Body of pancreas (tissue), 4 donors: Measurements from ENCODE around the gene PRR20C. TPM values are rescaled to one million over a fixed set of nuclear protein-coding genes. Genes with fewer than 3 reads are reported as not detected.
"Not testable (repeated sequence)": the region's sequence is repeated elsewhere in the genome, so short reads cannot be mapped to it uniquely, and the experiment has no call there.

Source experiments
- ATAC-seq: fragments of 150-250 bp; one replicate; pipeline ENCODE4 v1.9.1; 2016
- DNase-seq, 4 donors: peaks; one replicate each; pipeline ENCODE4 v3.0.0-alpha.2; 2019
- H3K27ac ChIP-seq, 4 donors: fragments of 200-600 bp; sonication (generic); 1 replicate in 3 of 4; 2 replicates in 1 of 4; pipeline versions ENCODE4 v1.5.1 to v1.6.1; 2016 to 2019; ENCODE audit warnings: mild to moderate bottlenecking in 1 of 4, mixed read lengths in 1 of 4, moderate library complexity in 1 of 4
- H3K27me3 ChIP-seq, 2 donors: fragments of 200-600 bp; sonication (generic); one replicate each; pipeline ENCODE4 v1.6.0; 2016; ENCODE audit warnings: mild to moderate bottlenecking in 1 of 2
- H3K36me3 ChIP-seq, 2 donors: fragments of 200-600 bp; sonication (generic); replicated peaks in 1 of 2; 2 replicates each; pipeline ENCODE4 v1.5.1; 2016; ENCODE audit warnings: low read depth in 2 of 2; ENCODE audit not compliant: insufficient read depth in 1 of 2
- H3K4me1 ChIP-seq: fragments of 200-600 bp; sonication (generic); one replicate; pipeline ENCODE4 v1.6.0; 2016
- H3K4me3 ChIP-seq, 2 donors: fragments of 200-600 bp; sonication (generic); 1 replicate in 1 of 2; 2 replicates in 1 of 2; pipeline ENCODE4 v1.5.1; 2016 to 2019
- H3K9me3 ChIP-seq, 3 donors: fragments of 200-600 bp; sonication (generic); 1 replicate in 2 of 3; 2 replicates in 1 of 3; pipeline ENCODE4 v1.5.1; 2016
- CTCF ChIP-seq, 7 experiments: fragments of 450-650 bp in 4 of 7; fragments of 200-600 bp in 3 of 7; sonication (generic) in 3 of 7; IDR thresholded peaks; one replicate each; pipeline ENCODE4 v1.5.1; 2016 to 2019; ENCODE audit warnings: antibody characterized with exemption in 7 of 7
- POLR2A ChIP-seq, 3 donors: fragments of 450-650 bp; IDR thresholded peaks; one replicate each; pipeline ENCODE4 v1.6.1; 2016; ENCODE audit warnings: antibody characterized with exemption in 3 of 3, mild to moderate bottlenecking in 2 of 3
- WGBS, 2 donors: methylation state at CpG; one replicate each; pipeline ENCODE4 v1.1.5; 2017; 5-methylcytosine and 5-hydroxymethylcytosine counted together
- intact Hi-C: fragments of 100-400 bp; cut with DNase I; formaldehyde crosslinking; loops from one replicate; pipeline ENCODE4 v1.15.1; 2023
- total RNA-seq, 2 donors: library from RNA; depleted of rRNA; stranded (reverse); fragments of >200 nt; gene quantifications; one replicate each; pipeline ENCODE4 v1.1.0, GENCODE V29; 2016

PRR20C gene
- total RNA-seq, 2 donors from 2014 or later: not detected

GRCh38 chr13:57137585-57137984, 16.3 kb upstream of the PRR20C start:
- TF ChIP-seq POLR2A (IDR thresholded peaks at IDR 0.05) (no peak), CTCF (IDR thresholded peaks at IDR 0.05) (no peak)
- no peak overlapping the region for H3K27ac ChIP-seq
- H3K4me1 ChIP-seq: no peaks in the 10 kb centered on the region
- no peak for DNase-seq
- no peak overlapping the region for H3K4me3 ChIP-seq
- no peaks in the 10 kb centered on the region for H3K36me3 ChIP-seq
- ATAC-seq: no peak
- intact Hi-C loops: no loop called here
- 28 to 33% methylated on average over 4 of the region's 4 CpGs for WGBS, 2 donors
- no peaks in the 10 kb centered on the region for H3K9me3 ChIP-seq
- no peaks in the 10 kb centered on the region for H3K27me3 ChIP-seq

- no peak for DNase-seq
- no peak for TF ChIP-seq POLR2A (IDR thresholded peaks at IDR 0.05)
- no peak for TF ChIP-seq CTCF (IDR thresholded peaks at IDR 0.05)
- H3K4me1 ChIP-seq: no peaks in the 10 kb centered on the region
- 63 to 75% methylated on average over 5 of the region's 5 CpGs for WGBS, 2 donors
- H3K9me3 ChIP-seq: no peaks in the 10 kb centered on the region
- H3K27ac ChIP-seq: no peak overlapping the region
- H3K27me3 ChIP-seq: no peaks in the 10 kb centered on the region
- no peak for ATAC-seq
- H3K36me3 ChIP-seq: no peaks in the 10 kb centered on the region
- intact Hi-C loops: no loop called here
- no peak overlapping the region for H3K4me3 ChIP-seq
Measured at GRCh38 chr13:57138988-57139387, 14.9 kb upstream of the PRR20C start.

GRCh38 chr13:57139781-57140180, 14.1 kb upstream of the PRR20C start:
- H3K27ac ChIP-seq, H3K4me3 ChIP-seq, DNase-seq, intact Hi-C loops, ATAC-seq, H3K36me3 ChIP-seq, H3K9me3 ChIP-seq, H3K27me3 ChIP-seq, H3K4me1 ChIP-seq: not testable (repeated sequence)
- WGBS, 2 donors: no CpG with 5 or more reads among the region's 18 CpGs

DNA sequence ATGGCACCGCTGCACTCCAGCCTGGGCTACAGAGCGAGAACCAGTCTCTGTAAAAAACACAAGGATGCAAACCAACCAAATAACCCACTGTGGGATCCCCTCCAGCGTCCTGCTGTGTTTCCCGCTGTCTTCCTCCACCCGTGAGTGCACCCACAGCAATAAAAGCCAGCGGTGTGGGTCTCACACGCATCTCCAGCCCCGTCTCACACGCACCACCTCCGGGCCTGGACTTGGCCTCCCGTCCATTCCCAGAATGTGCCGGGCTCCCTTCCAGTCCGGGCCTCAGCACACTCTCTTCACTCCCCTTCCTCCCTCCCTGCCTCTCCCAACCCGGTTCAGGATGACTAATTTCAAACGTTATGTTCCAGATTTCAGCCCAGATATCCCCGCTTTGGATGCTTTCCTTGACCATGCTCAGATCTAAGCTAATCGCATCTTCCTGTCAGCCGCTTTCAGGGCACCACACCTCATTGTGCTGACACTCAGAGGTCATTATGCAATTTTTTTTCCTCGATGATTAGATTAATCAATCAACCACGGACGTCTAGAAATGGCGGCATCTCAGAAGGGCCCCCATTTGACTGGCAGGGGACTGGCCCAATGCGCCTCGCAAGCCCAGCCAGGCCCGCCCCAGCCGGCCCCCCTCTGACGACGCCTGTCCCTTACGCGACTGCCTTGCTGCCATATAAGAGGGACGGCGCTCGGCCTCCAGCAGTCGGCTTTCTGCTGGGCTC, 13.5 kb upstream of the PRR20C start, which contains the start of gene PRR20A:
Gene PRR20A (plus strand): TSS at position 684 of the 734 bp plus-strand sequence. CDS start 387 bp downstream, outside the sequence.
- H3K4me3 ChIP-seq, H3K27me3 ChIP-seq, H3K9me3 ChIP-seq, H3K27ac ChIP-seq, H3K36me3 ChIP-seq, intact Hi-C loops, DNase-seq, ATAC-seq, H3K4me1 ChIP-seq: not testable (repeated sequence)
- 85% methylated on average over 9 of the region's 34 CpGs; no CpG with 5 or more reads in 1 of the 2 donors for WGBS, 2 donors

- ATAC-seq, H3K27me3 ChIP-seq, H3K9me3 ChIP-seq, H3K4me3 ChIP-seq, DNase-seq, H3K36me3 ChIP-seq, H3K4me1 ChIP-seq, H3K27ac ChIP-seq, intact Hi-C loops: not testable (repeated sequence)
- no CpG with 5 or more reads among the region's 22 CpGs for WGBS, 2 donors
Measured at GRCh38 chr13:57147188-57147587, 6.7 kb upstream of the PRR20C start, which contains the start of gene PRR20B. PRR20B (plus strand) TSS chr13:57147488; CDS start chr13:57147875, 387 bp downstream.

DNA sequence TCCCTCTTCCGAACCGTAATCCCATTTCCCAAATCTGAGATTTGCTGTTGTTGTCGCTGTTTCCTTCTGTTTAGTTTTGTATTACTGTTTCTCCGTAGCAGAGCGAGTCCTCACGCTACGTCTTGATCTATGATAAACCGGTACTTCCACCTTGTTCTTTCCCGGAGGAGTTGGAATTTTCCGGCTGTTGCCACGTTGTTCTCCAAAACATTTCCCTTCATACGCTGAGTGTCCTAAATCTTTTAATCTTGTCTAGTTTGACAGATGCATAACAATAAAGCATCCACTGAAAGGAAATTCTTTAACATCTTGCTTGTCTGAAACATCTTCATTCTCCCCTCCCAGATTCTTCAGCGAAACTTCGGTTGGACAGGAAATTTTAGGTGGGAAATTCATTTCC, 5.8 kb upstream of the PRR20C start:
- H3K36me3 ChIP-seq, H3K27me3 ChIP-seq, intact Hi-C loops, H3K27ac ChIP-seq, DNase-seq, H3K4me1 ChIP-seq, H3K9me3 ChIP-seq, H3K4me3 ChIP-seq, ATAC-seq: not testable (repeated sequence)
- WGBS, 2 donors: 83 to 91% methylated on average over 9 of the region's 14 CpGs

GRCh38 chr13:57160332-57160731, 6.5 kb downstream of the PRR20C start, which contains the start of gene PRR20D:
PRR20D (plus strand) TSS chr13:57160632; CDS start chr13:57161019, 387 bp downstream.
- H3K4me1 ChIP-seq, H3K36me3 ChIP-seq, H3K9me3 ChIP-seq, DNase-seq, H3K4me3 ChIP-seq, H3K27ac ChIP-seq, H3K27me3 ChIP-seq, intact Hi-C loops, ATAC-seq: not testable (repeated sequence)
- no CpG with 5 or more reads among the region's 22 CpGs for WGBS, 2 donors

GRCh38 chr13:57166897-57167296, 13.0 kb downstream of the PRR20C start, which contains the start of gene PRR20E:
PRR20E (plus strand) TSS chr13:57167197; CDS start chr13:57167584, 387 bp downstream.
- H3K9me3 ChIP-seq, DNase-seq, H3K27ac ChIP-seq, intact Hi-C loops, ATAC-seq, H3K4me1 ChIP-seq, H3K27me3 ChIP-seq, H3K36me3 ChIP-seq, H3K4me3 ChIP-seq: not testable (repeated sequence)
- WGBS, 2 donors: no CpG with 5 or more reads among the region's 22 CpGs
